ENCODE results near the gene SORCS2.

Gene SORCS2

DNA sequence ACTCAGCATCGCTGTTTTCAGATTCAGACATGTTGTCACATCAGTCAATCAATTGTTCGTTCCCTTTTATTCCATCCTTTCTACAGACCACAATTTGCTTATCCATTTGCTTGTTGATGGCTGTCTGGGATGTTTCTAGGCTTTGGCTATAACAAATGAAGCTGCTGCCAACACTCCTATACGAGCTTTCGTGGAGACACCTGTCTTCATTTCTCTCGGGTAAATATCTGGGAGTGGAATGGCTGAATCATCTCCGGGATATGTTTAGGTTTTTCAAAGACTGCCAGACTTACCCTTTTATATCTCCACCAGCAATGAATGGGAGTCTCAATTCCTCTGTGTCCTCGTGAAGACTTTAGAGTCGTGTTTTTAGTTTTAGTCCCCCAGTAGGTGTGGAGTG is 118.9 kb downstream of the SORCS2 start:
- no peaks in the 10 kb centered on the region for H3K79me2 ChIP-seq (ENCODE audit: insufficient read depth, low read length)
- no peaks in the 10 kb centered on the region for H3K9me3 ChIP-seq (ENCODE audit: insufficient read depth, low read length, severe bottlenecking)
- H3K9ac ChIP-seq (ENCODE audit: low read depth, low read length): no peak overlapping the region
- no peak for DNase-seq
- no peak overlapping the region for H2AFZ ChIP-seq (ENCODE audit: low read depth, low read length)
- H3K4me3 ChIP-seq (ENCODE audit: low read depth in 1 of 2, low read length in 2 of 2): no peak overlapping the region
- no peak overlapping the region for H3K4me2 ChIP-seq (ENCODE audit: insufficient read depth, low read length)
- no peaks in the 10 kb centered on the region for H3K4me1 ChIP-seq (ENCODE audit: insufficient read depth, low read length)
- ATAC-seq (ENCODE audit: insufficient read depth, low read depth): no peak
- H4K20me1 ChIP-seq (ENCODE audit: insufficient read depth, low read length): 0 out of 2 replicates have a peak, but pooled peaks cover 7% of the 10 kb centered on the region
- no peaks in the 10 kb centered on the region for H3K36me3 ChIP-seq (ENCODE audit: insufficient read depth, low read length)
- H3K27me3 ChIP-seq (ENCODE audit: insufficient read depth, low read length, poor library complexity): peaks cover 19% of the 10 kb centered on the region
- TF ChIP-seq EZH2 (IDR thresholded peaks at IDR 0.05; ENCODE audit: borderline replicate concordance, low read depth, low read length, severe bottlenecking): no peak
- TF ChIP-seq, protein P1, sequence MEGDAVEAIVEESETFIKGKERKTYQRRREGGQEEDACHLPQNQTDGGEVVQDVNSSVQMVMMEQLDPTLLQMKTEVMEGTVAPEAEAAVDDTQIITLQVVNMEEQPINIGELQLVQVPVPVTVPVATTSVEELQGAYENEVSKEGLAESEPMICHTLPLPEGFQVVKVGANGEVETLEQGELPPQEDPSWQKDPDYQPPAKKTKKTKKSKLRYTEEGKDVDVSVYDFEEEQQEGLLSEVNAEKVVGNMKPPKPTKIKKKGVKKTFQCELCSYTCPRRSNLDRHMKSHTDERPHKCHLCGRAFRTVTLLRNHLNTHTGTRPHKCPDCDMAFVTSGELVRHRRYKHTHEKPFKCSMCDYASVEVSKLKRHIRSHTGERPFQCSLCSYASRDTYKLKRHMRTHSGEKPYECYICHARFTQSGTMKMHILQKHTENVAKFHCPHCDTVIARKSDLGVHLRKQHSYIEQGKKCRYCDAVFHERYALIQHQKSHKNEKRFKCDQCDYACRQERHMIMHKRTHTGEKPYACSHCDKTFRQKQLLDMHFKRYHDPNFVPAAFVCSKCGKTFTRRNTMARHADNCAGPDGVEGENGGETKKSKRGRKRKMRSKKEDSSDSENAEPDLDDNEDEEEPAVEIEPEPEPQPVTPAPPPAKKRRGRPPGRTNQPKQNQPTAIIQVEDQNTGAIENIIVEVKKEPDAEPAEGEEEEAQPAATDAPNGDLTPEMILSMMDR (IDR thresholded peaks at IDR 0.05; ENCODE audit: borderline replicate concordance, extremely low read depth, low read length, poor library complexity, severe bottlenecking): no peak
- H3K27ac ChIP-seq (ENCODE audit: low read length): no peak overlapping the region

DNA sequence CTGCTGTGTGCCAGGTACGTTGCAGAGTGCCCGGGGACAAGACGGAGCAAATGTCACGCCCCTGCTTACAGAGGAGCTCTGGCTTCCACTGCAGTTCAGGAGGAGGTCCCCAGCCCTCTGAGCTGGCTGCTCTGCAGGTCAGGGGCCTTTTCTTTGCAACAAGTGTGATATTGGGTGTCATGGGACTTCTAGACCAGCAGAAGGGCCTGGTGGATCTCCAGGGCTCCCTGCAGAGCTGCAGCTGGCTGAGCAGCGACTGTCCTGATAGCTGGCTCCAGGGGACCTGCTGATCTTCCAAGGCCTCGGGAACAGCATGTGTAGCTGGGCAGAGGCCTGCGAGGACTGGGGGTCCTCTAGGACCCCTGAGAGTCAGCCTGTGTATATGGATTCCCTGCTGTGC is 120.4 kb downstream of the SORCS2 start:
- 0 out of 2 replicates have a peak, but pooled peaks cover 3% of the 10 kb centered on the region for H4K20me1 ChIP-seq (ENCODE audit: insufficient read depth, low read length)
- no peak overlapping the region for H2AFZ ChIP-seq (ENCODE audit: low read depth, low read length)
- H3K4me1 ChIP-seq (ENCODE audit: insufficient read depth, low read length): no peaks in the 10 kb centered on the region

DNA sequence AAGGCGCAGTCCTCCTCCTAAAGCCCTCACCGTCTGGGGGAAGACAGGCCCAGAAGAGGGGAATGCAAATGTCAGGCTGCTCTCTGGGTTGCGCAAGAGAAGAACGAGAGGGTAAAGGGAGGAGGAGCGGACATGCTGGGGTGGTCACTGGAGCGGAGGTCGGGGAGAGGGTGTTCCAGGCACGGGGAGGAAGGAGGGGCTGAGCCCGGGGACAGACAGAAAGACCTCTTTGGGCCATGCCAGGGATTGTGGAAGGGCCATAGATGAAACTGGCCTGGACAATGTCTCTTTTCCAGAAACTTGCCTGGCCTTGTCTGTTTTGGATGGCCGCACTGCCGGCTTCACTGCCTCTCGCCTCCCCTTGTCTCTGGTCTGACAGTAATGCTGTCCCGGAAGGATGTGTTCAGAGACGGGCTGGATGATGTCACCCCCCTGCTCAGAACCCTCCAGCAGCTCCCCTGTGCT is 121.0 kb downstream of the SORCS2 start:
- Histone ChIP-seq H3K9me3 (ENCODE audit: insufficient read depth, low read length, severe bottlenecking) (peaks cover 2% of the 10 kb centered on the region), H4K20me1 (ENCODE audit: insufficient read depth, low read length) (no peaks in the 10 kb centered on the region), H3K4me1 (ENCODE audit: insufficient read depth, low read length) (no peaks in the 10 kb centered on the region), H3K4me3 (ENCODE audit: low read depth in 1 of 2, low read length in 2 of 2) (no peak overlapping the region), H3K4me2 (ENCODE audit: insufficient read depth, low read length) (no peak overlapping the region), H2AFZ (ENCODE audit: low read depth, low read length) (no peak overlapping the region), H3K36me3 (ENCODE audit: insufficient read depth, low read length) (no peaks in the 10 kb centered on the region), H3K9ac (ENCODE audit: low read depth, low read length) (no peak overlapping the region), H3K27me3 (ENCODE audit: insufficient read depth, low read length, poor library complexity) (peaks cover 12% of the 10 kb centered on the region), H3K79me2 (ENCODE audit: insufficient read depth, low read length) (no peaks in the 10 kb centered on the region), H3K27ac (ENCODE audit: low read length) (no peak overlapping the region)
- ATAC-seq (ENCODE audit: insufficient read depth, low read depth): no peak
- no peak for TF ChIP-seq EZH2 (IDR thresholded peaks at IDR 0.05; ENCODE audit: borderline replicate concordance, low read depth, low read length, severe bottlenecking)
- TF ChIP-seq, protein P1 (IDR thresholded peaks at IDR 0.05; ENCODE audit: borderline replicate concordance, extremely low read depth, low read length, poor library complexity, severe bottlenecking): no peak
- DNase-seq: no peak

More for the DNA sequence above, 120.4 kb downstream of the SORCS2 start:
- Histone ChIP-seq H3K36me3 (ENCODE audit: insufficient read depth, low read length) (no peaks in the 10 kb centered on the region), H3K4me3 (ENCODE audit: low read depth in 1 of 2, low read length in 2 of 2) (no peak overlapping the region), H3K27ac (ENCODE audit: low read length) (no peak overlapping the region), H3K9me3 (ENCODE audit: insufficient read depth, low read length, severe bottlenecking) (no peaks in the 10 kb centered on the region), H3K4me2 (ENCODE audit: insufficient read depth, low read length) (no peak overlapping the region), H3K79me2 (ENCODE audit: insufficient read depth, low read length) (no peaks in the 10 kb centered on the region), H3K27me3 (ENCODE audit: insufficient read depth, low read length, poor library complexity) (peaks cover 14% of the 10 kb centered on the region), H3K9ac (ENCODE audit: low read depth, low read length) (no peak overlapping the region)
- DNase-seq (no peak), ATAC-seq (ENCODE audit: insufficient read depth, low read depth) (no peak)
- TF ChIP-seq, protein P1 (IDR thresholded peaks at IDR 0.05; ENCODE audit: borderline replicate concordance, extremely low read depth, low read length, poor library complexity, severe bottlenecking): no peak
- no peak for TF ChIP-seq EZH2 (IDR thresholded peaks at IDR 0.05; ENCODE audit: borderline replicate concordance, low read depth, low read length, severe bottlenecking)

DNA sequence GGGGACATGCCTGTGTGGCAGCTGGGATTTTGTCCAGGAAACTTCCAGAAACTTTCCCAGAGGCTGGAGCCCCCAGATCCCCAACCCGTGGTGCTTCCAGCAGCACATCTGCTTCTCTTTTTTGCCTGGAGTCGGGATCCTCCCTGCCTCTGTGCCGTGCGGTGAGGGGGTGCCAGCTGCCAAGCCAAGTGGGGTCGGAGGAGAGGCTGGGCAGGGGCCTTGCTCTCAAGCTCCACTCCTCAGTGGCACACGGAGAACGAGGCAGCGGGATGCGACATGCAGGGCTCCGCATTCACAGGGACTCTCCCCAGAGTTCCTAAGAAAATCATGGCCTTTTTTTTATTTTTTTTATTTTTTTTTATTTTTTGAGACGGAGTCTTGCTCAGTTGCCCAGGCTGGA is 121.7 kb downstream of the SORCS2 start:
- no peak overlapping the region for H3K4me2 ChIP-seq (ENCODE audit: insufficient read depth, low read length)
- H3K27ac ChIP-seq (ENCODE audit: low read length): no peak overlapping the region
- ATAC-seq (ENCODE audit: insufficient read depth, low read depth): no peak

More for the DNA sequence above, 121.7 kb downstream of the SORCS2 start:
- DNase-seq: no peak
- Histone ChIP-seq H2AFZ (ENCODE audit: low read depth, low read length) (no peak overlapping the region), H3K36me3 (ENCODE audit: insufficient read depth, low read length) (no peaks in the 10 kb centered on the region), H3K4me1 (ENCODE audit: insufficient read depth, low read length) (no peaks in the 10 kb centered on the region), H4K20me1 (ENCODE audit: insufficient read depth, low read length) (no peaks in the 10 kb centered on the region), H3K27me3 (ENCODE audit: insufficient read depth, low read length, poor library complexity) (peaks cover 6% of the 10 kb centered on the region), H3K9ac (ENCODE audit: low read depth, low read length) (no peak overlapping the region), H3K9me3 (ENCODE audit: insufficient read depth, low read length, severe bottlenecking) (peaks cover 8% of the 10 kb centered on the region), H3K79me2 (ENCODE audit: insufficient read depth, low read length) (no peaks in the 10 kb centered on the region), H3K4me3 (ENCODE audit: low read depth in 1 of 2, low read length in 2 of 2) (no peak overlapping the region)
- TF ChIP-seq, protein P1 (IDR thresholded peaks at IDR 0.05; ENCODE audit: borderline replicate concordance, extremely low read depth, low read length, poor library complexity, severe bottlenecking): no peak
- TF ChIP-seq EZH2 (IDR thresholded peaks at IDR 0.05; ENCODE audit: borderline replicate concordance, low read depth, low read length, severe bottlenecking): no peak
